B cell (primary cell): ENCODE data around the gene MOB2. TPM values are rescaled to one million over a fixed set of nuclear protein-coding genes. Genes with fewer than 3 reads are reported as not detected.

Experiments
- ATAC-seq: fragments of 200-7000 bp; cut with Tn5 transposase; one replicate; pipeline ENCODE4 v1.10.0; 2021; ENCODE audit warnings: low read depth, mild to moderate bottlenecking, moderate number of reproducible peaks, moderate library complexity
- CTCF ChIA-PET: fragments of 350-600 bp; sonication (Branson Sonifier 250); formaldehyde crosslinking; loops from one replicate; lab custom pipeline; 2021; ENCODE audit warnings: antibody characterized with exemption, inconsistent platforms; lab: Charles Lee
- POLR2A ChIA-PET: fragments of 350-600 bp; sonication (Branson Sonifier 250); formaldehyde crosslinking; loops from one replicate; lab custom pipeline; 2021; ENCODE audit warnings: antibody characterized with exemption; lab: Charles Lee
- DNase-seq: peaks from one replicate; pipeline ENCODE4 v3.0.0; 2013
- H2AFZ ChIP-seq: 2 replicates; pipeline ENCODE4 v1.6.1; 2012; ENCODE audit warnings: mild to moderate bottlenecking, low read depth, low read length; ENCODE audit not compliant: insufficient read depth, poor library complexity, severe bottlenecking
- H3K27ac ChIP-seq, 2 donors: 1 replicate in 1 of 2; 2 replicates in 1 of 2; pipeline ENCODE4 v1.5.1; 2012 to 2013; ENCODE audit warnings: low read length in 2 of 2, mild to moderate bottlenecking in 2 of 2, moderate library complexity in 1 of 2
- H3K27me3 ChIP-seq, 4 experiments: fragments of 200-600 bp in 1 of 4; sonication (generic) in 1 of 4; replicated peaks in 1 of 4; 1 replicate in 2 of 4; 2 replicates in 2 of 4; pipeline versions ENCODE4 v1.6.1 to v1.7.0; 2013 to 2016; ENCODE audit warnings: low read length in 3 of 4, mild to moderate bottlenecking in 2 of 4, mixed read lengths in 1 of 4, moderate library complexity in 1 of 4; ENCODE audit not compliant: insufficient read depth in 4 of 4, control insufficient read depth in 3 of 4; ENCODE audit errors: control extremely low read depth in 1 of 4
- H3K36me3 ChIP-seq, 2 experiments: replicated peaks in 1 of 2; 1 replicate in 1 of 2; 2 replicates in 1 of 2; pipeline versions ENCODE4 v1.6.1 to v1.7.1; 2013; ENCODE audit warnings: low read length in 1 of 2; ENCODE audit not compliant: insufficient read depth in 2 of 2, control insufficient read depth in 1 of 2; ENCODE audit errors: control extremely low read depth in 1 of 2, extremely low read depth in 1 of 2
- H3K4me1 ChIP-seq, 2 donors: fragments of 200-600 bp in 1 of 2; sonication (generic) in 1 of 2; 1 replicate in 1 of 2; 2 replicates in 1 of 2; pipeline versions ENCODE4 v1.5.1 to v1.6.1; 2013 to 2017; ENCODE audit warnings: low read length in 2 of 2; ENCODE audit not compliant: control insufficient read depth in 2 of 2, insufficient read depth in 2 of 2
- H3K4me2 ChIP-seq: replicated peaks from 2 replicates; pipeline ENCODE3; 2012; ENCODE audit warnings: mild to moderate bottlenecking, low read depth, low read length; ENCODE audit not compliant: poor library complexity, severe bottlenecking
- H3K4me3 ChIP-seq, 5 experiments: fragments of 200-600 bp in 1 of 5; sonication (generic) in 1 of 5; 1 replicate in 3 of 5; 2 replicates in 2 of 5; pipeline versions ENCODE4 v1.5.1 to v1.7.0; 2011 to 2016; ENCODE audit warnings: low read length in 4 of 5, mild to moderate bottlenecking in 4 of 5, low read depth in 2 of 5, control low read depth in 1 of 5, moderate library complexity in 1 of 5; ENCODE audit not compliant: insufficient read depth in 1 of 5; ENCODE audit errors: control extremely low read depth in 1 of 5, extremely low read depth in 1 of 5
- H3K79me2 ChIP-seq: fragments of 200-600 bp; sonication (generic); one replicate; pipeline ENCODE4 v1.6.0; 2016; ENCODE audit warnings: low read length; ENCODE audit not compliant: control insufficient read depth, insufficient read depth
- H3K9ac ChIP-seq: fragments of 200-600 bp; sonication (generic); 2 replicates; pipeline ENCODE4 v1.6.1; 2017; ENCODE audit warnings: mild to moderate bottlenecking, low read length, moderate library complexity
- H3K9me3 ChIP-seq, 3 donors: one replicate each; pipeline versions ENCODE4 v1.6.1 to v1.7.1; 2013; ENCODE audit warnings: low read length in 2 of 3; ENCODE audit not compliant: control insufficient read depth in 2 of 3, insufficient read depth in 1 of 3; ENCODE audit errors: control extremely low read depth in 1 of 3
- H4K20me1 ChIP-seq: 2 replicates; pipeline ENCODE4 v1.6.0; 2012; ENCODE audit warnings: mild to moderate bottlenecking, low read length; ENCODE audit not compliant: insufficient read depth, control insufficient read depth, poor library complexity, severe bottlenecking
- H3K27ac Mint-ChIP-seq: one replicate; pipeline ENCODE4 v1.8.0; 2021; ENCODE audit warnings: mixed read lengths
- H3K27me3 Mint-ChIP-seq: one replicate; pipeline ENCODE4 v1.8.0; 2021; ENCODE audit warnings: mixed read lengths
- H3K4me1 Mint-ChIP-seq: one replicate; pipeline ENCODE4 v1.8.0; 2021; ENCODE audit warnings: mixed read lengths
- H3K4me3 Mint-ChIP-seq: one replicate; pipeline ENCODE4 v1.8.0; 2021; ENCODE audit warnings: mixed read lengths
- H3K9me3 Mint-ChIP-seq: one replicate; pipeline ENCODE4 v1.8.0; 2022; ENCODE audit warnings: mixed read lengths; ENCODE audit not compliant: insufficient read depth
- CTCF ChIP-seq: fragments of 200-600 bp; IDR thresholded peaks from one replicate; pipeline ENCODE4 v1.8.0; 2022; ENCODE audit warnings: antibody characterized with exemption, mild to moderate bottlenecking
- EZH2 ChIP-seq: IDR thresholded peaks from 2 replicates; pipeline ENCODE4 v1.6.1; 2012; ENCODE audit warnings: borderline replicate concordance, low read depth, mild to moderate bottlenecking, moderate library complexity, low read length; ENCODE audit not compliant: insufficient read depth, poor library complexity, severe bottlenecking
- WGBS: methylation state at CpG from one replicate; pipeline ENCODE4 v1.1.5; 2013; ENCODE audit warnings: missing lambda C conversion rate; ENCODE audit not compliant: insufficient coverage; 5-methylcytosine and 5-hydroxymethylcytosine counted together
- intact Hi-C: fragments of 100-400 bp; cut with micrococcal nuclease; formaldehyde crosslinking; loops from one replicate; pipeline ENCODE4 v1.10.0; 2022
- polyA plus RNA-seq: library from polyadenylated mRNA; depleted of rRNA; stranded (reverse); fragments of >200 nt; gene quantifications from 2 replicates; pipeline ENCODE4 v1.2.3, GENCODE V29; 2012
- total RNA-seq, 2 donors: library from RNA; stranded (reverse); fragments of 120-200 nt in 1 of 2; gene quantifications; 1 replicate in 1 of 2; 2 replicates in 1 of 2; pipeline versions ENCODE4 v1.2.3 to v1.2.4, GENCODE V29; 2013 to 2022

MOB2 gene
- total and polyA plus RNA-seq, 2 donors (not counting 1 experiment from before 2014, with no cell fraction given), result 55.7 to 57.6 TPM

GRCh38 chr11:1534171-1534570, 47.6 kb upstream of the MOB2 start:
- no peak overlapping the region for H2AFZ ChIP-seq
- H4K20me1 ChIP-seq, result peaks cover 78% of the 10 kb centered on the region
- no peak overlapping the region for H3K4me2 ChIP-seq
- no peak for DNase-seq
- no peaks in the 10 kb centered on the region for H3K9me3 Mint-ChIP-seq
- H3K27me3 ChIP-seq, result peaks cover 0 to 8% (median 4%) of the 10 kb centered on the region in 4 experiments
- no peak overlapping the region for H3K4me3 Mint-ChIP-seq
- H3K9me3 ChIP-seq, result no peaks in the 10 kb centered on the region
- H3K27ac Mint-ChIP-seq, result no peak overlapping the region
- H3K79me2 ChIP-seq, result peaks cover 83% of the 10 kb centered on the region
- peaks cover 17% of the 10 kb centered on the region for H3K4me1 Mint-ChIP-seq
- no peak for ATAC-seq
- no peak for TF ChIP-seq EZH2
- no peak for TF ChIP-seq CTCF
- intact Hi-C loops, result no loop called here
- ChIA-PET POLR2A (no interaction called here), CTCF (no interaction called here)
- H3K27ac ChIP-seq, result no peak overlapping the region
- H3K9ac ChIP-seq, result no peak overlapping the region
- H3K27me3 Mint-ChIP-seq, result peaks cover 9% of the 10 kb centered on the region
- no peaks in the 10 kb centered on the region for H3K4me1 ChIP-seq
- H3K36me3 ChIP-seq, result peaks cover 0 to 35% of the 10 kb centered on the region in 2 experiments
- H3K4me3 ChIP-seq, result no peak overlapping the region
- WGBS, result 95% methylated on average over 5 of the region's 7 CpGs

- CTCF ChIA-PET, result no interaction called here
- WGBS, result 80% methylated on average over 9 of the region's 10 CpGs
- ATAC-seq (no peak), DNase-seq (no peak)
- Mint-ChIP-seq H3K9me3 (no peaks in the 10 kb centered on the region), H3K4me1 (peaks cover 17% of the 10 kb centered on the region), H3K27ac (no peak overlapping the region), H3K4me3 (no peak overlapping the region), H3K27me3 (peaks cover 7% of the 10 kb centered on the region)
- H3K4me3 ChIP-seq, result no peak overlapping the region
- H3K36me3 ChIP-seq, result peaks cover 0 to 35% of the 10 kb centered on the region in 2 experiments
- H3K9ac ChIP-seq, result no peak overlapping the region
- H3K27me3 ChIP-seq, result peaks cover 0 to 6% (median 4%) of the 10 kb centered on the region in 4 experiments
- H3K79me2 ChIP-seq, result peaks cover 92% of the 10 kb centered on the region
- H3K4me2 ChIP-seq, result no peak overlapping the region
- H3K9me3 ChIP-seq, result no peaks in the 10 kb centered on the region
- peaks cover 87% of the 10 kb centered on the region for H4K20me1 ChIP-seq
- intact Hi-C loops, result no loop called here
- no peak overlapping the region for H2AFZ ChIP-seq
- H3K4me1 ChIP-seq, result no peaks in the 10 kb centered on the region
- POLR2A ChIA-PET, result no interaction called here
- no peak for TF ChIP-seq EZH2
- no peak for TF ChIP-seq CTCF
- no peak overlapping the region for H3K27ac ChIP-seq
Observed at GRCh38 chr11:1533342-1533725, 46.8 kb upstream of the MOB2 start.
